Measurements from ENCODE around the gene FCER1A. TPM values are rescaled to one million over a fixed set of nuclear protein-coding genes. Genes with fewer than 3 reads are reported as not detected.

FCER1A gene
- total RNA-seq (2021): not detected in 2 replicates
- long read RNA-seq: 0 reads

DNA sequence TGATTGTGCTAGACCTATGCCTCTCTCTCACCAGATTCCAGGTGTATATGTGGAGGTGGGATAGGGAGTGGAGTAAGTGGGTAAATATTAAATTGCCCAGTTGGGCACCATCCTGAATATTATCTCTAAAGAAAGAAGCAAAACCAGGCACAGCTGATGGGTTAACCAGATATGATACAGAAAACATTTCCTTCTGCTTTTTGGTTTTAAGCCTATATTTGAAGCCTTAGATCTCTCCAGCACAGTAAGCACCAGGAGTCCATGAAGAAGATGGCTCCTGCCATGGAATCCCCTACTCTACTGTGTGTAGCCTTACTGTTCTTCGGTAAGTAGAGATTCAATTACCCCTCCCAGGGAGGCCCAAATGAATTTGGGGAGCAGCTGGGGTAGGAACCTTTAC is at the start of gene FCER1A:
FCER1A (plus strand) TSS at position 242 of the 400 bp plus-strand sequence; CDS start at position 271, 29 bp downstream.
- peaks cover 0 to 4% (median 0%) of the 10 kb centered on the region in 3 experiments; a peak in 1 of 7 replicates for H3K36me3 Mint-ChIP-seq (ENCODE audit: insufficient read depth in 1 of 3, low read depth in 3 of 3)
- H2BK120ac ChIP-seq (ENCODE audit: low read depth, low read length, poor library complexity, severe bottlenecking): no peak within 1 kb of the TSS
- WGBS (ENCODE audit: extremely low coverage, insufficient read length, low lambda C conversion rate): no CpG with 5 or more reads among the region's 1 CpG

More for the DNA sequence above, at the start of gene FCER1A:
- Histone ChIP-seq H3K14ac (ENCODE audit: insufficient read depth, low read length) (no peak within 1 kb of the TSS), H3K79me1 (ENCODE audit: insufficient read depth, low read depth, low read length, poor library complexity, severe bottlenecking) (no peaks in the 10 kb centered on the region), H4K20me1 (ENCODE audit: control insufficient read depth, insufficient read depth, insufficient read length) (no peaks in the 10 kb centered on the region), H3K27ac (ENCODE audit: insufficient read length, low read depth, low read length) (no peak within 1 kb of the TSS), H3K4ac (ENCODE audit: low read depth, low read length) (no peak within 1 kb of the TSS), H3K4me2 (ENCODE audit: insufficient read depth, insufficient read length, low read length) (no peak within 1 kb of the TSS), H2BK20ac (ENCODE audit: low read depth, low read length, poor library complexity, severe bottlenecking) (no peak within 1 kb of the TSS), H3K9ac (ENCODE audit: extremely low read depth, insufficient read length, low read length) (no peak within 1 kb of the TSS), H2BK12ac (ENCODE audit: insufficient read length, low read depth, low read length) (no peak within 1 kb of the TSS), H2AFZ (ENCODE audit: low read length) (no peak within 1 kb of the TSS), H2BK15ac (ENCODE audit: low read depth, low read length) (no peak within 1 kb of the TSS), H4K5ac (ENCODE audit: insufficient read length, low read depth, low read length) (no peak within 1 kb of the TSS), H3K79me2 (ENCODE audit: insufficient read depth, low read length) (no peaks in the 10 kb centered on the region), H3K23ac (ENCODE audit: insufficient read length, low read depth, low read length) (no peak within 1 kb of the TSS), H3T11ph (ENCODE audit: low read length) (no peak within 1 kb of the TSS), H3K4me1 (ENCODE audit: insufficient read depth, low read length) (no peaks in the 10 kb centered on the region), H3K18ac (ENCODE audit: insufficient read length, low read depth, low read length) (no peak within 1 kb of the TSS), H3K9me3 (ENCODE audit: control insufficient read depth, low read depth, low read length) (no peaks in the 10 kb centered on the region), H4K91ac (ENCODE audit: insufficient read length, low read depth, low read length) (no peak within 1 kb of the TSS), H2BK5ac (ENCODE audit: insufficient read length, low read length) (no peak within 1 kb of the TSS), H2AK5ac (ENCODE audit: insufficient read length, low read length) (no peak within 1 kb of the TSS), H3K56ac (ENCODE audit: insufficient read length, low read depth, low read length) (no peak within 1 kb of the TSS), H4K8ac (replicated peaks; ENCODE audit: insufficient read length, low read depth, low read length) (no peak within 1 kb of the TSS), H3K23me2 (ENCODE audit: insufficient read length, low read depth, low read length, poor library complexity, severe bottlenecking) (no peaks in the 10 kb centered on the region), H3K27me3 (ENCODE audit: insufficient read depth, low read length) (no peaks in the 10 kb centered on the region)
- no peak for DNase-seq
- H3K9me3 Mint-ChIP-seq: peaks cover 0 to 3% of the 10 kb centered on the region in 2 experiments; a peak in 1 of 5 replicates
- H3K27ac Mint-ChIP-seq: no peak within 1 kb of the TSS
- TF ChIP-seq, protein P1, sequence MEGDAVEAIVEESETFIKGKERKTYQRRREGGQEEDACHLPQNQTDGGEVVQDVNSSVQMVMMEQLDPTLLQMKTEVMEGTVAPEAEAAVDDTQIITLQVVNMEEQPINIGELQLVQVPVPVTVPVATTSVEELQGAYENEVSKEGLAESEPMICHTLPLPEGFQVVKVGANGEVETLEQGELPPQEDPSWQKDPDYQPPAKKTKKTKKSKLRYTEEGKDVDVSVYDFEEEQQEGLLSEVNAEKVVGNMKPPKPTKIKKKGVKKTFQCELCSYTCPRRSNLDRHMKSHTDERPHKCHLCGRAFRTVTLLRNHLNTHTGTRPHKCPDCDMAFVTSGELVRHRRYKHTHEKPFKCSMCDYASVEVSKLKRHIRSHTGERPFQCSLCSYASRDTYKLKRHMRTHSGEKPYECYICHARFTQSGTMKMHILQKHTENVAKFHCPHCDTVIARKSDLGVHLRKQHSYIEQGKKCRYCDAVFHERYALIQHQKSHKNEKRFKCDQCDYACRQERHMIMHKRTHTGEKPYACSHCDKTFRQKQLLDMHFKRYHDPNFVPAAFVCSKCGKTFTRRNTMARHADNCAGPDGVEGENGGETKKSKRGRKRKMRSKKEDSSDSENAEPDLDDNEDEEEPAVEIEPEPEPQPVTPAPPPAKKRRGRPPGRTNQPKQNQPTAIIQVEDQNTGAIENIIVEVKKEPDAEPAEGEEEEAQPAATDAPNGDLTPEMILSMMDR (conservative IDR thresholded peaks at IDR 0.05): no peak
- no peak within 1 kb of the TSS for H3K4me3 Mint-ChIP-seq
- H3K4me1 Mint-ChIP-seq: peaks cover 0 to 3% of the 10 kb centered on the region in 2 experiments; a peak in 3 of 4 replicates
- H3K27me3 Mint-ChIP-seq (ENCODE audit: low read depth): peaks cover 3% of the 10 kb centered on the region

Data from H9 (cell line).